ENCODE data around the gene RASSF1.

RASSF1 gene

GRCh38 chr3:50358911-50359759 is 18.5 kb upstream of the RASSF1 start, which contains the start of gene TMEM115:
Gene TMEM115 (minus strand): TSS chr3:50359521. CDS start chr3:50359063, 458 bp downstream.
- in situ Hi-C loops (cut with HindIII; ENCODE audit: low pct_unique_long_range_greater_than_20kb, low sequenced_read_pairs): no loop called here
- DNase-seq (ENCODE audit: low read depth in 1 of 2, low spot score in 1 of 2): peak; percentile 85 to 97

DNA sequence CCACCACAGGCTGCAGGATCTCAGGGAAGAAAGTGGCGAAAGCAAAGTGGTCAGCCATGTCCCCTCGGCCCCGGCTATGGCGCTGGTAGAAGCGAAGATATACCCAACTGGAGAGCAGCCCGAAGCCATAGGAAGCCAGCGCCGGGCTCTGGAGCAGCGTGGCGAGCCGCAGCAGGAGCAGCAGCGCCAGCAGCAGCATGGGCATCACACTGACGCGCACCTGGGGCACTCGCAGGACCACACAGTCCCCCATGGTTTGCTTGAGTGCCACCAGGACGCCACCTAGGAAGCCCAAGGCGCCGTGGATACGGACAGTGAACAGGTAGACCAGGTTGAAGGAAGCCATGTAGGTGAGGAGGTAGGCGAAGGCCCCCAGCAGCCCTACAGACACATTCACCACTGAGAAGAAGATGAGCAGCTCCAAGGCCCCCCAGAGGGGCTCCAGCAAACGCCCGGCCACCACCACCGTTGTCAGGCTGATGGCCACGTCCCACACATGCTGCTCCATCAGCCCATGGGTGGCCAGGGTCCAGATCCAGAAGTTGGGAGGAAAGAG is 17.8 kb upstream of the RASSF1 start:
- DNase-seq (ENCODE audit: low read depth in 1 of 2, low spot score in 1 of 2): no peak
- in situ Hi-C loops (cut with HindIII; ENCODE audit: low pct_unique_long_range_greater_than_20kb, low sequenced_read_pairs): no loop called here

More at GRCh38 chr3:50358911-50359759, 18.5 kb upstream of the RASSF1 start, which contains the start of gene TMEM115:
- no peak for TF ChIP-seq JUND (IDR thresholded peaks at IDR 0.05; ENCODE audit: low read depth)

DNA sequence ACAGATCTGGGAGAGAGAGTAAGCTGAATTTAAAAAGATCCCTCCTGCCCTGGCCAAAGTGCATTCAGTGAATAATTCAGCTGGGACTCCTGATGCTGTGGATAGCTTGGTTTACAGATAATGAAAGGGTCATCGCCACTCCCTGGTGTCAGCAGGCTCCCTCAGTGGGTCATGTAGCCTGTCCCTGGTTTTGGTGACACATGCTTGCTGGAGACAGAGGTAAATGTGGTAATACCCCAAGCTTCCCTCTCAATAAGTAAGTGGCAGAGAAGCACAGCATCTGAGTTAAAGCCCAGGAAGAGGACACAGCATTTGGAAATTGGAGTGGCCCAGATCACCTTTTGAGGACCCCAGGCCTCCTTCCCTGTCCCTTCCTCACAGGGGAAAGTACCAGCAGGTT is 16.8 kb upstream of the RASSF1 start:
- DNase-seq (ENCODE audit: low read depth in 1 of 2, low spot score in 1 of 2): no peak
- TF ChIP-seq JUND (IDR thresholded peaks at IDR 0.05; ENCODE audit: low read depth): no peak
- in situ Hi-C loops (cut with HindIII; ENCODE audit: low pct_unique_long_range_greater_than_20kb, low sequenced_read_pairs): no loop called here

More for the DNA sequence above, 17.8 kb upstream of the RASSF1 start:
- TF ChIP-seq JUND (IDR thresholded peaks at IDR 0.05; ENCODE audit: low read depth): no peak

GRCh38 chr3:50356553-50356952 is 15.9 kb upstream of the RASSF1 start:
- no peak for DNase-seq (ENCODE audit: low read depth in 1 of 2, low spot score in 1 of 2)

GRCh38 chr3:50355829-50356552 is 15.4 kb upstream of the RASSF1 start:
- no peak for TF ChIP-seq JUND (IDR thresholded peaks at IDR 0.05; ENCODE audit: low read depth)
- DNase-seq (ENCODE audit: low read depth in 1 of 2, low spot score in 1 of 2): no peak
- in situ Hi-C loops (cut with HindIII; ENCODE audit: low pct_unique_long_range_greater_than_20kb, low sequenced_read_pairs): no loop called here

More at GRCh38 chr3:50356553-50356952, 15.9 kb upstream of the RASSF1 start:
- in situ Hi-C loops (cut with HindIII; ENCODE audit: low pct_unique_long_range_greater_than_20kb, low sequenced_read_pairs): no loop called here
- TF ChIP-seq JUND (IDR thresholded peaks at IDR 0.05; ENCODE audit: low read depth): no peak

DNA sequence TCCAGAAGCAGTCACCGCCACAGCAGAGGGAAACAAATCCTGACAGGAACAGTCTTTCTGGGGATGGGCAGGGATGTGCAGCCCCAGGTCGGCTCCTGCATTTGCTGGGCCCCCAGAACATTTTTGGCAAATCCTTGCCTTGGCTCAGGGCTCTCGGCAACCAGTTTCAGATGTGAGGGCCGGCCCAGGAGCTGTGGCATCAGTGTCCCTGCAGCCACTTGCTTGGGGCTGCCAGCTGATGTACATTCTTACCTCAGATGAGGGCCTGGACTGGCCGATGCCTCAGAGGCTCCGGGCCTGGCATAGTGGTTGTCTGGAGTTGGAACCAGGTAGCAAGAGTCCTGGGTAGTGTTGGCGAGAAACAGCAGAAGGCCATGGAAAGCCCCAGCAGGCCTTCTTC is 14.2 kb upstream of the RASSF1 start:
- in situ Hi-C loops (cut with HindIII; ENCODE audit: low pct_unique_long_range_greater_than_20kb, low sequenced_read_pairs): no loop called here
- no peak for TF ChIP-seq JUND (IDR thresholded peaks at IDR 0.05; ENCODE audit: low read depth)
- no peak for DNase-seq (ENCODE audit: low read depth in 1 of 2, low spot score in 1 of 2)

DNA sequence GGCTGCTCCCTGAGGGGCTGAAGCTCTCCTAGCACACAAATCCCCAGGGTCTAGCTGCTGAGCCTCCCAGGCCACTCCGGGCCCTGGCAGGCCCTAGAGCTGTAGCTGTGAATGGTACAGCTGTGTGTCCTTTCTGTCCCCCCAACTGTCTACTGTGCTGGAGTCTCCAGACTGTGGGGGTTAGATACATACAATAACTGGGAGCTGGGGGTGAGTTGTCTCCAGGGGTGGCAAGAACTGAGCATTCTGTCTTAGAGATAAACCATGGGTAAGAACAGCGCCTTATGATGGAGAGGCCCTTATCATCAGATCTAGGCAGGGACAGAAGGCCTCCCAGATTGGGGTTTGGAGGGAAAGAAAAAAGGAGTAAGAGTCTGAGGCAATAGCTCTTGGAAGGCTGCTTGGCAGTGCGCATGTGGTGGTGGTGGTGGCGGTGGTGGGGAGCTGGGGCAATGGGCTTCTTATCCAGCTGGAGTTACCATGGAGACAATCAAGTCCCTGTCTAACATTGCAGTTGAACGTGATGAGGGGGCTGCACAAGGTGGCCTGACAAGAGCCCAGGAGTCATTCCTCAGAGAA is 13.6 kb upstream of the RASSF1 start:
- DNase-seq (ENCODE audit: low read depth in 1 of 2, low spot score in 1 of 2): no peak
- TF ChIP-seq JUND (IDR thresholded peaks at IDR 0.05; ENCODE audit: low read depth): no peak
- in situ Hi-C loops (cut with HindIII; ENCODE audit: low pct_unique_long_range_greater_than_20kb, low sequenced_read_pairs): no loop called here

- no peak for DNase-seq (ENCODE audit: low read depth in 1 of 2, low spot score in 1 of 2)
- in situ Hi-C loops (cut with HindIII; ENCODE audit: low pct_unique_long_range_greater_than_20kb, low sequenced_read_pairs): no loop called here
- TF ChIP-seq JUND (IDR thresholded peaks at IDR 0.05; ENCODE audit: low read depth): no peak
Observed at GRCh38 chr3:50353245-50354004, 12.8 kb upstream of the RASSF1 start.

DNA sequence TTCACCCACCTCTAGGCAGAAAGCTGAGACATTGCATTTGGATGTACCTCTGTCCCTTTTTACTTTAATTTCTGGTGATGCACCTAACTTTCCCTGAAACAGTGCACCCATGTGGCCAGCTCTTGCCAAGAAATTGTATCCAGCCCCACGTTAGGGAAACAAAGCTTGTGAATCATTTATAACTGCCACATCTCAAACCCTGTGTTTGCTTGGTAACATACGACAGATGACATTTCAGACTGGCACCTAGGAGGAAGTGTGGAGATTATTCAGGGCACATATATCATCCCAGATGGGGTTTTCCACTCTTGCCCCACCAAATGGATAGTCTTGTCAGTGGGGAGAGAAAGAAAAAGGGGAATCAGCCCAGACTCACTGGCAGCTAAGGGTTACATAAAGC is 12.1 kb upstream of the RASSF1 start:
- in situ Hi-C loops (cut with HindIII; ENCODE audit: low pct_unique_long_range_greater_than_20kb, low sequenced_read_pairs): no loop called here
- no peak for TF ChIP-seq JUND (IDR thresholded peaks at IDR 0.05; ENCODE audit: low read depth)
- DNase-seq (ENCODE audit: low read depth in 1 of 2, low spot score in 1 of 2): no peak

GRCh38 chr3:50351323-50351697 is 10.7 kb upstream of the RASSF1 start:
- DNase-seq (ENCODE audit: low read depth in 1 of 2, low spot score in 1 of 2): no peak
- in situ Hi-C loops (cut with HindIII; ENCODE audit: low pct_unique_long_range_greater_than_20kb, low sequenced_read_pairs): no loop called here
- TF ChIP-seq JUND (IDR thresholded peaks at IDR 0.05; ENCODE audit: low read depth): no peak

DNA sequence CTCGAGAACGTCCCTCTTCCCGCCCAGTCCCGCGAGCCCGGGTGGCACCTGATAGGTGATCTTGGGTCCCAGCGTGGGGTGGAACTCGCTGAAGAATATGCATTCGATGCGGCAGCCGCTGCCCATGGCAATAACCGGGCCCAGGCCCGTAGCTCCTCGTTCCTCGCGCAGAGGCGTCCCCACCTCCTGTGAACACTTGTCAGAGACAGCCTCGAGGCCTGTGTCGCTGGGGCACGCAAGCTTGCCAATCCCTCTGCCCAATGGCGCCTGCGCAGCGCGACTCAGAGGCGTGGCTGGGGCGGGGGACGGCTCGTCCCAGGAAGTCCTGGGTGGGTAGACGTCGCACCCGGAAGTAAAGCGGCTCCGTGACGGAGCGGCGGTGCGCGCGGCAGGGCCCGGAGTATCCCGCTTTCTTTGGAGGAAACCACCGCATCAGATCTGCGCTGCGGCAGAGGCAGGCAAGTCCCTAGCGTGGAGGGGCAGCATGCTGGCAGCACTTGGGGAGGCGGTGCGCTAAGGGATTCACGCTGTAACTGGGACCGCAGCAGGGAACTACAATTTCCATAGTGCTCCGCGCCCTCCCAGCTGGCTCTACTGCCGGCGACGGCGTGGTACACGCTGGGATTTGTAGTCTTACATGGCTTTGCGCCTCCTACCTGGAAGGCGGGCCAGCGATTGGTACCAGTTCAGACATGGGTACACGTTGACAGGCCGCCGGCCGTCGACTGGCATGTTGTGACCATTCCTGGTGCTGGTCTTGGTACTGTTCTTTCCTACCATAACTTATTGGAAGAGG is 10.1 kb upstream of the RASSF1 start, which contains the start of the genes CYB561D2 and NPRL2:
Gene CYB561D2 (plus strand): TSS at position 336 of the 796 bp plus-strand sequence. CDS start 572 bp downstream, outside the sequence.
Gene NPRL2 (minus strand): TSS at position 249 of the 796 bp plus-strand sequence. CDS start 123 bp downstream, at position 126.
- no peak for TF ChIP-seq JUND (IDR thresholded peaks at IDR 0.05; ENCODE audit: low read depth)
- in situ Hi-C loops (cut with HindIII; ENCODE audit: low pct_unique_long_range_greater_than_20kb, low sequenced_read_pairs): no loop called here
- DNase-seq (ENCODE audit: low read depth in 1 of 2, low spot score in 1 of 2): peak; percentile 85 to 95
